Liver (tissue), 3 donors: Measurements from ENCODE around the gene SNX33.
A peak's percentile ranks its signal among the peaks of the same experiment; 100 is the strongest.

ENCODE experiments used
- ATF3 ChIP-seq: IDR thresholded peaks from 2 replicates; pipeline ENCODE4 v1.6.1; 2016; ENCODE audit warnings: antibody characterized with exemption
- CTCF ChIP-seq: fragments of 150-350 bp; IDR thresholded peaks from 2 replicates; pipeline ENCODE4 v1.5.1; 2017; ENCODE audit warnings: improper control_type of control experiment, low read depth, low read length; ENCODE audit not compliant: missing input control
- EGR1 ChIP-seq, 2 donors: IDR thresholded peaks; 2 replicates each; pipeline ENCODE4 v1.6.1; 2016 to 2018; ENCODE audit warnings: antibody characterized with exemption in 2 of 2, low read depth in 2 of 2
- GABPA ChIP-seq, 2 donors: IDR thresholded peaks in 1 of 2; conservative IDR thresholded peaks in 1 of 2; 2 replicates each; pipeline ENCODE4 v1.6.1; 2016; ENCODE audit warnings: antibody characterized with exemption in 2 of 2, mild to moderate bottlenecking in 1 of 2, moderate library complexity in 1 of 2
- HNF4A ChIP-seq, 2 donors: conservative IDR thresholded peaks; 2 replicates each; pipeline ENCODE4 v1.6.1; 2016; ENCODE audit warnings: antibody characterized with exemption in 2 of 2, mild to moderate bottlenecking in 2 of 2
- JUND ChIP-seq, 2 donors: IDR thresholded peaks; 2 replicates each; pipeline ENCODE4 v1.6.1; 2016; ENCODE audit warnings: antibody characterized with exemption in 2 of 2
- MAX ChIP-seq: IDR thresholded peaks from 2 replicates; pipeline ENCODE4 v1.6.1; 2016; ENCODE audit warnings: antibody characterized with exemption
- RAD21 ChIP-seq, 2 donors: IDR thresholded peaks; 2 replicates each; pipeline ENCODE4 v1.6.1; 2016; ENCODE audit warnings: antibody characterized with exemption in 2 of 2, mild to moderate bottlenecking in 2 of 2
- REST ChIP-seq: IDR thresholded peaks from 2 replicates; pipeline ENCODE4 v1.6.1; 2016; ENCODE audit warnings: antibody characterized with exemption, mild to moderate bottlenecking
- RXRA ChIP-seq, 2 donors: IDR thresholded peaks; 2 replicates each; pipeline ENCODE4 v1.6.1; 2017 to 2018; ENCODE audit warnings: antibody characterized with exemption in 2 of 2, mild to moderate bottlenecking in 1 of 2
- SP1 ChIP-seq: IDR thresholded peaks from 2 replicates; pipeline ENCODE4 v1.6.1; 2018; ENCODE audit warnings: antibody characterized with exemption, mild to moderate bottlenecking
- TAF1 ChIP-seq: conservative IDR thresholded peaks from 2 replicates; pipeline ENCODE4 v1.6.1; 2016; ENCODE audit warnings: antibody characterized with exemption, mild to moderate bottlenecking
- YY1 ChIP-seq: IDR thresholded peaks from 2 replicates; pipeline ENCODE4 v1.6.1; 2016; ENCODE audit warnings: antibody characterized with exemption, mild to moderate bottlenecking
- donor health status: healthy.
- donor health status: healthy.

- no peak for TF ChIP-seq CTCF
- no peak for TF ChIP-seq RAD21 (IDR thresholded peaks at IDR 0.05)
- no peak for TF ChIP-seq GABPA (IDR thresholded peaks at IDR 0.05 in 1 of 2, conservative IDR thresholded peaks at IDR 0.05 in 1 of 2)
- TF ChIP-seq ATF3: no peak
- no peak for TF ChIP-seq YY1
- no peak for TF ChIP-seq REST
- no peak for TF ChIP-seq TAF1
- TF ChIP-seq EGR1 (IDR thresholded peaks at IDR 0.05; ENCODE audit: low read depth in 2 of 2): no peak
- no peak for TF ChIP-seq MAX
- TF ChIP-seq SP1: no peak
- TF ChIP-seq RXRA (IDR thresholded peaks at IDR 0.05): no peak
- no peak for TF ChIP-seq JUND (IDR thresholded peaks at IDR 0.05)
- TF ChIP-seq HNF4A (conservative IDR thresholded peaks at IDR 0.05): peak in 1 of 2 donors; percentile 36
Measured at GRCh38 chr15:75675579-75676404, 28.1 kb downstream of the SNX33 start.
